ENCODE data around the gene LRBA. TPM values are rescaled to one million over a fixed set of nuclear protein-coding genes. Genes with fewer than 3 reads are reported as not detected.

Gene LRBA
- total and polyA plus RNA-seq, 2 of the 4 experiments (the other 2 are of a cell fraction): 10.2 to 51.6 TPM

DNA sequence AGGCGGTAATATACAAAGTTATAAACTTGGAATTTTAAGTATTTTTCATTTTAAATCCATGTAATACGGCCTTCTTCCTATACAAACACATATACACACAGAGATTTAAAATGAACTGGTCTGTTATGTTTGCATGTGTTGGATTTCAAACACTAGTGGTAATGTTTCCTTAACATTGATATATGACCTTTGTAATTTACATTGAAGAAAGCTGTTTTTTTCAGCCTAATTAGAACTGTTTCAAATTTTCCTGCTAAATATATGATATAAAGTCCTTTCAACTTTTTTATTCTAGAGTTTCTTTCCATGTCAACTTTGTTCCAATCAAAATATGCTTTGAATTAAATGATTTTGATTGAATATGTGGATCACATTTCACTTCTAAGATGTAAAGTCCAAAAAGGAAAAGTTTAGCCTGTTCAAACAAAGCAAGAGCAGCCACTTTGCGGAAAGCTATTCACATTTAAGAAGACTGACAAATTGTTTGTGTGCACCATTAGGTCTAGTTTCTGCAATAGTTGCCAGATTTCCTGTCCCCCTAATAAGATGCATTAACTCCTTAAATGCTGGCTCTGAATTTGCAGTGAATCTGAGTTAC, 659.1 kb downstream of the LRBA start:
- POLR2A ChIA-PET (ENCODE audit: unreplicated experiment): no interaction called here
- BruUV-seq (replicated peaks): no TSS peak

More for the DNA sequence above, 659.1 kb downstream of the LRBA start:
- Histone ChIP-seq H3K9me1 (ENCODE audit: insufficient read depth, low read length) (no peaks in the 10 kb centered on the region), H4K5ac (ENCODE audit: low read depth, low read length) (no peak overlapping the region), H2BK15ac (ENCODE audit: low read depth, low read length) (no peak overlapping the region), H2BK120ac (ENCODE audit: low read depth, low read length) (no peak overlapping the region), H2AK5ac (ENCODE audit: low read depth, low read length) (no peak overlapping the region), H3K4me2 (ENCODE audit: low read depth, low read length) (no peak overlapping the region), H4K20me1 (ENCODE audit: insufficient read depth, low read length) (no peaks in the 10 kb centered on the region), H3K14ac (replicated peaks; ENCODE audit: low read depth, low read length) (no peak overlapping the region), H2BK5ac (ENCODE audit: low read depth, low read length, poor library complexity, severe bottlenecking) (no peak overlapping the region), H3K4me3 (ENCODE audit: insufficient read depth, low read depth, low read length) (no peak overlapping the region), H3K27ac (ENCODE audit: insufficient read depth, low read length) (no peak overlapping the region), H3K36me3 (ENCODE audit: control insufficient read depth, insufficient read depth, low read length) (no peaks in the 10 kb centered on the region), H3K27me3 (ENCODE audit: control insufficient read depth, insufficient read depth, low read length) (no peaks in the 10 kb centered on the region), H3K4ac (ENCODE audit: low read depth, low read length) (no peak overlapping the region), H4K8ac (ENCODE audit: low read depth in 2 of 2, low read length in 2 of 2) (no peak overlapping the region), H3K23ac (ENCODE audit: low read depth, low read length) (no peak overlapping the region), H3K9me3 (ENCODE audit: control insufficient read depth, insufficient read depth, low read length) (no peaks in the 10 kb centered on the region), H2AK9ac (replicated peaks; ENCODE audit: low read depth, low read length, poor library complexity) (no peak overlapping the region), H3K79me1 (ENCODE audit: low read depth in 1 of 2, low read length in 2 of 2) (no peaks in the 10 kb centered on the region), H2AFZ (replicated peaks; ENCODE audit: low read length, poor library complexity) (no peak overlapping the region), H2BK20ac (ENCODE audit: low read depth, low read length) (no peak overlapping the region), H3K4me1 (ENCODE audit: control insufficient read depth, insufficient read depth, low read length) (peaks cover 2% of the 10 kb centered on the region; the same call in 1 of the 2 replicates), H4K91ac (ENCODE audit: insufficient read depth, low read depth, low read length) (no peak overlapping the region), H3K56ac (ENCODE audit: extremely low read depth, insufficient read depth, low read length) (no peak overlapping the region), H3K9ac (ENCODE audit: low read depth, low read length) (no peak overlapping the region), H3K18ac (ENCODE audit: low read depth, low read length) (no peak overlapping the region)
- intact Hi-C loops (cut with micrococcal nuclease) (no loop called here), in situ Hi-C loops (cut with MboI; ENCODE audit: low sequenced_read_pairs) (no loop called here), dilution Hi-C loops (cut with HindIII; ENCODE audit: low sequenced_read_pairs, unreplicated experiment) (no loop called here)
- no CpG with 5 or more reads among the region's 3 CpGs for WGBS, 2 experiments (ENCODE audit: extremely low coverage in 2 of 2, insufficient read length in 1 of 2)
- ATAC-seq (ENCODE audit: low read depth): no peak
- CTCF ChIA-PET: interaction anchor here (0.6 to 1.3 kb wide), 2 partner anchors 13 to 39 kb away, joined by 3 read pairs; no protein-coding TSS in a partner anchor
- no peak for DNase-seq
- TF ChIP-seq POLR2A (IDR thresholded peaks at IDR 0.05; ENCODE audit: low read depth, low read length) (no peak), MAZ (IDR thresholded peaks at IDR 0.05; ENCODE audit: borderline replicate concordance, low read depth, low read length) (no peak), CEBPB (IDR thresholded peaks at IDR 0.05; ENCODE audit: low read depth, low read length) (no peak), MXI1 (IDR thresholded peaks at IDR 0.05; ENCODE audit: borderline replicate concordance, low read depth, low read length) (no peak), RFX5 (IDR thresholded peaks at IDR 0.05; ENCODE audit: low read depth, low read length) (no peak), BHLHE40 (IDR thresholded peaks at IDR 0.05; ENCODE audit: low read depth, low read length) (no peak), FOS (IDR thresholded peaks at IDR 0.05; ENCODE audit: low read depth, low read length) (no peak), SMC3 (IDR thresholded peaks at IDR 0.05; ENCODE audit: low read depth, low read length) (no peak), RCOR1 (IDR thresholded peaks at IDR 0.05; ENCODE audit: insufficient replicate concordance, low read length) (no peak), RAD21 (IDR thresholded peaks at IDR 0.05; ENCODE audit: low read length) (no peak), CHD1 (IDR thresholded peaks at IDR 0.05; ENCODE audit: low read depth, low read length) (no peak)
- TF ChIP-seq, protein P1, sequence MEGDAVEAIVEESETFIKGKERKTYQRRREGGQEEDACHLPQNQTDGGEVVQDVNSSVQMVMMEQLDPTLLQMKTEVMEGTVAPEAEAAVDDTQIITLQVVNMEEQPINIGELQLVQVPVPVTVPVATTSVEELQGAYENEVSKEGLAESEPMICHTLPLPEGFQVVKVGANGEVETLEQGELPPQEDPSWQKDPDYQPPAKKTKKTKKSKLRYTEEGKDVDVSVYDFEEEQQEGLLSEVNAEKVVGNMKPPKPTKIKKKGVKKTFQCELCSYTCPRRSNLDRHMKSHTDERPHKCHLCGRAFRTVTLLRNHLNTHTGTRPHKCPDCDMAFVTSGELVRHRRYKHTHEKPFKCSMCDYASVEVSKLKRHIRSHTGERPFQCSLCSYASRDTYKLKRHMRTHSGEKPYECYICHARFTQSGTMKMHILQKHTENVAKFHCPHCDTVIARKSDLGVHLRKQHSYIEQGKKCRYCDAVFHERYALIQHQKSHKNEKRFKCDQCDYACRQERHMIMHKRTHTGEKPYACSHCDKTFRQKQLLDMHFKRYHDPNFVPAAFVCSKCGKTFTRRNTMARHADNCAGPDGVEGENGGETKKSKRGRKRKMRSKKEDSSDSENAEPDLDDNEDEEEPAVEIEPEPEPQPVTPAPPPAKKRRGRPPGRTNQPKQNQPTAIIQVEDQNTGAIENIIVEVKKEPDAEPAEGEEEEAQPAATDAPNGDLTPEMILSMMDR (conservative IDR thresholded peaks at IDR 0.05; ENCODE audit: low read depth, low read length): no peak
- TF ChIP-seq, protein P2, sequence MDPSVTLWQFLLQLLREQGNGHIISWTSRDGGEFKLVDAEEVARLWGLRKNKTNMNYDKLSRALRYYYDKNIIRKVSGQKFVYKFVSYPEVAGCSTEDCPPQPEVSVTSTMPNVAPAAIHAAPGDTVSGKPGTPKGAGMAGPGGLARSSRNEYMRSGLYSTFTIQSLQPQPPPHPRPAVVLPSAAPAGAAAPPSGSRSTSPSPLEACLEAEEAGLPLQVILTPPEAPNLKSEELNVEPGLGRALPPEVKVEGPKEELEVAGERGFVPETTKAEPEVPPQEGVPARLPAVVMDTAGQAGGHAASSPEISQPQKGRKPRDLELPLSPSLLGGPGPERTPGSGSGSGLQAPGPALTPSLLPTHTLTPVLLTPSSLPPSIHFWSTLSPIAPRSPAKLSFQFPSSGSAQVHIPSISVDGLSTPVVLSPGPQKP (IDR thresholded peaks at IDR 0.05; ENCODE audit: borderline replicate concordance, low read depth, low read length): no peak
- TF ChIP-seq, protein P3, sequence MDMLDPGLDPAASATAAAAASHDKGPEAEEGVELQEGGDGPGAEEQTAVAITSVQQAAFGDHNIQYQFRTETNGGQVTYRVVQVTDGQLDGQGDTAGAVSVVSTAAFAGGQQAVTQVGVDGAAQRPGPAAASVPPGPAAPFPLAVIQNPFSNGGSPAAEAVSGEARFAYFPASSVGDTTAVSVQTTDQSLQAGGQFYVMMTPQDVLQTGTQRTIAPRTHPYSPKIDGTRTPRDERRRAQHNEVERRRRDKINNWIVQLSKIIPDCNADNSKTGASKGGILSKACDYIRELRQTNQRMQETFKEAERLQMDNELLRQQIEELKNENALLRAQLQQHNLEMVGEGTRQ (IDR thresholded peaks at IDR 0.05; ENCODE audit: low read depth, low read length): no peak
